ENCODE data around the gene SNRPN. TPM values are rescaled to one million over a fixed set of nuclear protein-coding genes. Genes with fewer than 3 reads are reported as not detected.
"Not testable (repeated sequence)": the region's sequence is repeated elsewhere in the genome, so short reads cannot be mapped to it uniquely, and the experiment has no call there.

The SNRPN gene
- total and polyA plus RNA-seq, 9 of the 15 experiments (the other 6 are each of a cell fraction or from before 2014, with no cell fraction given): 0.04 to 0.78 (median 0.23) TPM; not detected in 2

DNA sequence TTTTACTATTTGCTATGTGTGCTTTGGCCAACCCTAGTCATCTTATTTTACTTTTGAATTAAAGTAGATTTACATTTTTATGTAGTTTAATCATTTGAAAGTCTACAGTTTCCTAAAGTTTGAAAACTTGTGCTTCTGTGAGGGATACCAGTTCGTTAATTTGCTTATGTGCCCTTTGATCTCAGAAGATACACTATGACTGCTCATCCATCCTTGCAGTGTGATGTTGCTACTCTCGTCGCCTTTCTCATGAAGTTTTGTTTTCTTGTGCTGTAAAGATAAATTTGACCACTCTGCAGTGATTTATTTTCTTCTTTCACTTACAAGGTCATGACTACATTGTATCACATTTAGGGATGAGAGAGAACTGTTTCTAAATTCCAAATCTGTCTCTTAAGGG lies 16.3 kb downstream of the SNRPN start (continued):
- TF ChIP-seq, protein P1, sequence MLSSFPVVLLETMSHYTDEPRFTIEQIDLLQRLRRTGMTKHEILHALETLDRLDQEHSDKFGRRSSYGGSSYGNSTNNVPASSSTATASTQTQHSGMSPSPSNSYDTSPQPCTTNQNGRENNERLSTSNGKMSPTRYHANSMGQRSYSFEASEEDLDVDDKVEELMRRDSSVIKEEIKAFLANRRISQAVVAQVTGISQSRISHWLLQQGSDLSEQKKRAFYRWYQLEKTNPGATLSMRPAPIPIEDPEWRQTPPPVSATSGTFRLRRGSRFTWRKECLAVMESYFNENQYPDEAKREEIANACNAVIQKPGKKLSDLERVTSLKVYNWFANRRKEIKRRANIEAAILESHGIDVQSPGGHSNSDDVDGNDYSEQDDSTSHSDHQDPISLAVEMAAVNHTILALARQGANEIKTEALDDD (IDR thresholded peaks at IDR 0.05): no peak
- TF ChIP-seq PHB (CRISPR knock-in tag; IDR thresholded peaks at IDR 0.05) (no peak), HIVEP1 (CRISPR knock-in tag; IDR thresholded peaks at IDR 0.05) (no peak), RFX7 (CRISPR knock-in tag; IDR thresholded peaks at IDR 0.05) (no peak), RBM17 (IDR thresholded peaks at IDR 0.05; ENCODE audit: borderline replicate concordance, low read depth, low read length) (no peak)

DNA sequence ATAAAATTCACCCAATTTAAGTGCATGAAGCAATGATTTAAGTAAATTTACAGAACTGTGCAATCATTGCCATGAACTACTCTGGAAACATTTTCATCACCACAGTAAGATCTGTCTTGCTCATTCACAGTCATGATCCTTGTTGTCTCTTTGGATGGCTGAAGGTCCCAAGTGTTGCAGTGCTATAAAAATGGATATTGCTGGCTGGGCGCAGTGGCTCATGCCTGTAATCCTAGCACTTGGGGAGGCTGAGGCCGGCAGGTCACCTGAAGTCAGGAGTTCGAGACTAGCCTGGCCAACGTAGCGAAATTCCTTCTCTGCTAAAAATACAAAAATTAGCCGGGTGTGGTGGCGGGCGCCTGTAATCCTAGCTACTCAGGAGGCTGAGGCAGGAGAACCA lies 17.0 kb downstream of the SNRPN start:
- Histone ChIP-seq H4K20me1 (replicated peaks; ENCODE audit: control insufficient read depth, insufficient read depth, low read length) (no peaks in the 10 kb centered on the region), H2AFZ (ENCODE audit: low read depth, low read length) (no peak overlapping the region), H3K4me3 (no peak overlapping the region), H3K36me3 (ENCODE audit: control insufficient read depth, insufficient read depth, low read length) (no peaks in the 10 kb centered on the region), H3K27me3 (ENCODE audit: control insufficient read depth in 2 of 2, insufficient read depth in 2 of 2, low read length in 2 of 2) (no peaks in the 10 kb centered on the region), H3K4me1 (replicated peaks in 1 of 2; ENCODE audit: control insufficient read depth in 2 of 2, insufficient read depth in 2 of 2, low read length in 2 of 2) (no peaks in the 10 kb centered on the region), H3K27ac (ENCODE audit: extremely low read depth, low read depth, low read length) (no peak overlapping the region), H3K9ac (ENCODE audit: insufficient read depth in 1 of 2, low read depth in 2 of 2, low read length in 2 of 2) (no peak overlapping the region), H3K4me2 (ENCODE audit: insufficient read depth, low read length) (no peak overlapping the region), H3K79me2 (ENCODE audit: control insufficient read depth, insufficient read depth, low read length) (no peaks in the 10 kb centered on the region), H3K9me1 (ENCODE audit: control insufficient read depth, insufficient read depth, low read length) (no peaks in the 10 kb centered on the region), H3K9me3 (replicated peaks; ENCODE audit: control insufficient read depth, insufficient read depth, low read depth, low read length) (no peaks in the 10 kb centered on the region)
- 0% methylated on average over 8 of the region's 8 CpGs for WGBS (ENCODE audit: insufficient coverage, low coverage, missing lambda C conversion rate)
- ChIA-PET POLR2A (no interaction called here), CTCF (ENCODE audit: low intra/inter-chr PET ratio) (no interaction called here)
- no peak for TF ChIP-seq ZBTB17 (CRISPR knock-in tag; IDR thresholded peaks at IDR 0.05)
- no peak for TF ChIP-seq MTA2 (IDR thresholded peaks at IDR 0.05; ENCODE audit: low read depth)
- ATAC-seq: no peak
- no TSS peak for BruUV-seq (replicated peaks)
- FAIRE-seq: no peak
- intact Hi-C loops (cut with micrococcal nuclease) (no loop called here), in situ Hi-C loops (cut with MboI) (no loop called here)
- DNase-seq (ENCODE audit: extremely low read depth in 1 of 4, low spot score in 3 of 4): no peak

DNA sequence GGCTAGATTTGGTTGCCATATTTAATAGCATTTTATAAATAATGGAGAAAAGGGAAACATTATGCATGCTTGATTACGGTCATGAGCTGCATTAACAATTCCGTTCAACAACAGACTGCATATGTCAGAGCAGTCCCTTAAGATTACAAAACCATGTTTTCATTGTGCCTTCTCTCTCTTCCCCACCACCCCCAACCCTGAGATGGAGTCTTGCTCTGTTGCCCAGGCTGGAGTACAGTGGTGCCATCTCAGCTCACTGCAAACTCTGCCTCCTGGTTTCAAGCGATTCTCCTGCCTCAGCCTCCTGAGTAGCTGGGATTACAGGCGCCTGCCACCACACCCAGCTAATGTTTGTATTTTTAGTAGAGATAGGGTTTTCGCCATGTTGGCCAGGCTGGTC lies 17.9 kb downstream of the SNRPN start:
- H3K4me1 ChIP-seq (replicated peaks in 1 of 2; ENCODE audit: control insufficient read depth in 2 of 2, insufficient read depth in 2 of 2, low read length in 2 of 2); H2AFZ ChIP-seq (ENCODE audit: low read depth, low read length); DNase-seq (ENCODE audit: extremely low read depth in 1 of 4, low spot score in 3 of 4); BruUV-seq (replicated peaks); POLR2A ChIA-PET; H3K4me3 ChIP-seq; intact Hi-C loops (cut with micrococcal nuclease); H4K20me1 ChIP-seq (replicated peaks; ENCODE audit: control insufficient read depth, insufficient read depth, low read length); in situ Hi-C loops (cut with MboI); H3K9me1 ChIP-seq (ENCODE audit: control insufficient read depth, insufficient read depth, low read length); FAIRE-seq; CTCF ChIA-PET (ENCODE audit: low intra/inter-chr PET ratio); H3K9me3 ChIP-seq (replicated peaks; ENCODE audit: control insufficient read depth, insufficient read depth, low read depth, low read length); ATAC-seq; H3K79me2 ChIP-seq (ENCODE audit: control insufficient read depth, insufficient read depth, low read length); H3K36me3 ChIP-seq (ENCODE audit: control insufficient read depth, insufficient read depth, low read length); H3K4me2 ChIP-seq (ENCODE audit: insufficient read depth, low read length); H3K9ac ChIP-seq (ENCODE audit: insufficient read depth in 1 of 2, low read depth in 2 of 2, low read length in 2 of 2); H3K27ac ChIP-seq (ENCODE audit: extremely low read depth, low read depth, low read length); H3K27me3 ChIP-seq (ENCODE audit: control insufficient read depth in 2 of 2, insufficient read depth in 2 of 2, low read length in 2 of 2): not testable (repeated sequence)
- WGBS (ENCODE audit: insufficient coverage, low coverage, missing lambda C conversion rate): 0% methylated on average over 5 of the region's 5 CpGs
